Hypothalamus (tissue), 51 donors: ENCODE measurements around the gene ZMYM4.
"Not testable (repeated sequence)": the region's sequence is repeated elsewhere in the genome, so short reads cannot be mapped to it uniquely, and the experiment has no call there.

Experiments
- DNase-seq, 51 donors: peaks; one replicate each; lab custom pipeline; 2025; lab: John Stamatoyannopoulos, UW

Gene ZMYM4

GRCh38 chr1:35449334-35450008 is 181.0 kb downstream of the ZMYM4 start:
- peak in 1 of 51 donors; percentile 25 for DNase-seq

GRCh38 chr1:35451125-35451528 is 182.6 kb downstream of the ZMYM4 start:
- peak in 47 of 51 donors; percentile 5 to 89 (median 59) for DNase-seq

GRCh38 chr1:35452106-35452774 is 183.7 kb downstream of the ZMYM4 start:
- peak in 26 of 51 donors; percentile 4 to 59 (median 28) for DNase-seq

- no peak for DNase-seq
These were observed 184.5 kb downstream of the ZMYM4 start for GRCh38 chr1:35453031-35453430.

GRCh38 chr1:35454176-35454575 is 185.7 kb downstream of the ZMYM4 start:
- no peak for DNase-seq

GRCh38 chr1:35454616-35455015 is 186.1 kb downstream of the ZMYM4 start:
- no peak for DNase-seq

- no peak for DNase-seq
These were observed 192.3 kb downstream of the ZMYM4 start for GRCh38 chr1:35460796-35461195.

GRCh38 chr1:35461966-35462651 is 193.6 kb downstream of the ZMYM4 start:
- no peak for DNase-seq

GRCh38 chr1:35463232-35463631 is 194.7 kb downstream of the ZMYM4 start:
- no peak for DNase-seq

GRCh38 chr1:35463749-35464148 is 195.2 kb downstream of the ZMYM4 start:
- DNase-seq: not testable (repeated sequence)

- DNase-seq: no peak
These were observed 197.6 kb downstream of the ZMYM4 start for GRCh38 chr1:35466120-35466519.

GRCh38 chr1:35470977-35471613 is 202.6 kb downstream of the ZMYM4 start:
- peak in 1 of 51 donors; percentile 33 for DNase-seq
